Activated CD4-positive, alpha-beta memory T cell treated with anti-CD3 and anti-CD28 coated beads for 36 hours (primary cell): ENCODE measurements around the gene PLPP2. TPM values are rescaled to one million over a fixed set of nuclear protein-coding genes. Genes with fewer than 3 reads are reported as not detected.

Experiments used
- CTCF ChIA-PET: fragments of 350-600 bp; sonication (Branson Sonifier 250); formaldehyde crosslinking; loops from one replicate; lab custom pipeline; 2021; ENCODE audit warnings: antibody characterized with exemption, inconsistent platforms; lab: Charles Lee
- POLR2A ChIA-PET: fragments of 350-600 bp; sonication (Branson Sonifier 250); formaldehyde crosslinking; loops from one replicate; lab custom pipeline; 2021; ENCODE audit warnings: antibody characterized with exemption; lab: Charles Lee
- DNase-seq: peaks from one replicate; pipeline ENCODE4 v3.0.0-alpha.2; 2020
- H3K27ac Mint-ChIP-seq: one replicate; pipeline ENCODE4 v1.8.0; 2021; ENCODE audit warnings: mixed read lengths
- H3K27me3 Mint-ChIP-seq: one replicate; pipeline ENCODE4 v1.8.0; 2021; ENCODE audit warnings: mixed read lengths
- H3K36me3 Mint-ChIP-seq: one replicate; pipeline ENCODE4 v1.8.0; 2021; ENCODE audit warnings: mixed read lengths
- H3K4me1 Mint-ChIP-seq: one replicate; pipeline ENCODE4 v1.8.0; 2021; ENCODE audit warnings: low read depth, mixed read lengths
- H3K4me3 Mint-ChIP-seq: one replicate; pipeline ENCODE4 v1.8.0; 2021; ENCODE audit warnings: mild to moderate bottlenecking, mixed read lengths
- H3K9me3 Mint-ChIP-seq: one replicate; pipeline ENCODE4 v1.8.0; 2021; ENCODE audit warnings: mixed read lengths
- intact Hi-C: fragments of 100-400 bp; cut with micrococcal nuclease; formaldehyde crosslinking; loops from one replicate; pipeline ENCODE4 v1.15.1; 2023
- total RNA-seq, 2 experiments: library from RNA; stranded (reverse); gene quantifications; one replicate each; pipeline ENCODE4 v1.2.3, GENCODE V29; 2021

PLPP2 gene
- total RNA-seq, 2 experiments from 2014 or later, result 0.51 to 0.67 TPM

DNA sequence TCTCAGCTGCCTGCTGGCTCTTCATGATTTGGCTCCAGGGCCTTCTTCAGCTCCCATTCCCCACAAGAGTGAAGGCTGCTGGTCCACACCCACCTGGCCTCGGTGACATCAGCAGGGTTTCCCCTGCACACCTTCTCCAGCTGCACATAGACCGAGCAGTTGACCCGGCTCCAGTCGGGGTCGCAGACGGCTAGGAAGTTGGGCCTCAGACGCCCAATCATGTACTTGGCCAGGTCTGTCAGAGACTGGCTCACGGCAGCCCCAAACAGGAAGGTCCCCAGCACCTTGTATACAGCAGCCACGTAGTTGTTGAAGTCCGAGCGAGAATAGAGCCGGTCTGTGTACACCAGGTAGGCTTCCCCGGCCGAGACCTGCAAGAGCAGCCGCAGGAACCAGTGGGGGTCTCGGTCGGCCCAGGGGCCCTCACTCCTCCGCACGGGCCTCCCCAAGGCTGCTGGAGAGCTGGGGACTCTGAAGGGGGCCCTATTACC lies 3.8 kb downstream of the PLPP2 start:
- ChIA-PET POLR2A (no interaction called here), CTCF (no interaction called here)
- intact Hi-C loops, result no loop called here
- Mint-ChIP-seq H3K9me3 (no peaks in the 10 kb centered on the region), H3K27me3 (peaks cover 29% of the 10 kb centered on the region), H3K36me3 (no peaks in the 10 kb centered on the region), H3K4me3 (no peak overlapping the region), H3K4me1 (peaks cover 6% of the 10 kb centered on the region), H3K27ac (no peak overlapping the region)
- no peak for DNase-seq

GRCh38 chr19:283395-283794 lies 7.8 kb downstream of the PLPP2 start:
- H3K27ac Mint-ChIP-seq, result no peak overlapping the region
- H3K36me3 Mint-ChIP-seq, result no peaks in the 10 kb centered on the region
- H3K4me3 Mint-ChIP-seq, result no peak overlapping the region
- H3K9me3 Mint-ChIP-seq, result no peaks in the 10 kb centered on the region
- intact Hi-C loops, result no loop called here
- no peaks in the 10 kb centered on the region for H3K4me1 Mint-ChIP-seq
- ChIA-PET CTCF (no interaction called here), POLR2A (no interaction called here)
- no peak for DNase-seq
- peaks cover 15% of the 10 kb centered on the region for H3K27me3 Mint-ChIP-seq

DNA sequence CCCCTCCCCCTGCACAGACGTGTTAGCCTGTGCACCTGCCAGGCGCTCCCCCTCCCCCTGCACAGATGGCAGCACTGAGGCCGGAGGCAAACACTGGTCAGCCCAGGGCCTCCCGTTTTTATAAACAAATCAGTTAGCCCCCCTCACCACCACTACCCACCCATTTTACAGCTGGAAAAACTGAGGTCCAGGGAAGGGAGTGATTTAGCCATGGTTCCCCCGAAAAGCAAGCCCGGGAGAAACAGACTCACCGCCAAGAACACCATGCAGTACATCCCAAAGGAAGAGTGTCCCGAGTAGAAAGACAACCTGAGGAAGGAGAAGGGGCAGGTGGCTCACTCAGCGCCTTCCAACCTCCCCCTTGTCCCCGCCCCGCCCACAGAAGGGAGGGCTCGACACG lies 8.7 kb downstream of the PLPP2 start:
- Mint-ChIP-seq H3K36me3 (no peaks in the 10 kb centered on the region), H3K4me1 (no peaks in the 10 kb centered on the region), H3K27ac (no peak overlapping the region), H3K27me3 (peaks cover 18% of the 10 kb centered on the region), H3K9me3 (no peaks in the 10 kb centered on the region), H3K4me3 (no peak overlapping the region)
- intact Hi-C loops, result no loop called here
- ChIA-PET POLR2A (no interaction called here), CTCF (no interaction called here)
- DNase-seq, result no peak

- H3K27me3 Mint-ChIP-seq, result peaks cover 23% of the 10 kb centered on the region
- no peaks in the 10 kb centered on the region for H3K9me3 Mint-ChIP-seq
- CTCF ChIA-PET, result no interaction called here
- no peak overlapping the region for H3K4me3 Mint-ChIP-seq
- no peaks in the 10 kb centered on the region for H3K4me1 Mint-ChIP-seq
- no peaks in the 10 kb centered on the region for H3K36me3 Mint-ChIP-seq
- DNase-seq, result no peak
- no peak overlapping the region for H3K27ac Mint-ChIP-seq
- intact Hi-C loops, result no loop called here
- POLR2A ChIA-PET, result no interaction called here
These were observed 9.2 kb downstream of the PLPP2 start for GRCh38 chr19:281992-282391.

- Mint-ChIP-seq H3K27me3 (peaks cover 27% of the 10 kb centered on the region), H3K9me3 (no peaks in the 10 kb centered on the region), H3K27ac (no peak overlapping the region), H3K4me1 (no peaks in the 10 kb centered on the region), H3K36me3 (no peaks in the 10 kb centered on the region), H3K4me3 (no peak overlapping the region)
- no peak for DNase-seq
- ChIA-PET CTCF (no interaction called here), POLR2A (no interaction called here)
- intact Hi-C loops, result no loop called here
These were observed 9.9 kb downstream of the PLPP2 start for GRCh38 chr19:281156-281853.

DNA sequence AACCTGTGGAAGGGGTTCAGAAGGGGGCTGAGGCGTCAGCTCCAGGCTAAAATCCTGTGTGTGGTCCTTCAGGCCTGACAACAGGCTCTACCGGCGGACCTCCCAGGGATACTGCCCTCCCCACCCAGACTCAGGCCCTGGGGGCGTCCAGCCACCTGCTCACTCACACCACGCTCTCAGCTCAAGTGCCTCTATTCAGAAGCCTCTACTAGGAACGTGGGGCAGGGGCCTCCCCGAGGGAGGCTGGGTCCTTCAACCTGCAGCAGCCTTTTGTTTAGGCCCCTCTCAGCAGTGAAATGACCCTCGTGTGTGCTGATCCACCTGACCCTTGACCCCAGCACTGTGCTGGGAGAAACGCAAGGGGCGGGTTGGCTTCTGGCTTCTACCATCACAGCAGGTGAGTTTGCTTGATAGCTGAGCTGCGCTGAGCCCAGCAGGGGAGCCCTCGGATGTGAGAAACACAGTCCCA lies 10.6 kb downstream of the PLPP2 start:
- Mint-ChIP-seq H3K9me3 (no peaks in the 10 kb centered on the region), H3K4me1 (no peaks in the 10 kb centered on the region)

DNA sequence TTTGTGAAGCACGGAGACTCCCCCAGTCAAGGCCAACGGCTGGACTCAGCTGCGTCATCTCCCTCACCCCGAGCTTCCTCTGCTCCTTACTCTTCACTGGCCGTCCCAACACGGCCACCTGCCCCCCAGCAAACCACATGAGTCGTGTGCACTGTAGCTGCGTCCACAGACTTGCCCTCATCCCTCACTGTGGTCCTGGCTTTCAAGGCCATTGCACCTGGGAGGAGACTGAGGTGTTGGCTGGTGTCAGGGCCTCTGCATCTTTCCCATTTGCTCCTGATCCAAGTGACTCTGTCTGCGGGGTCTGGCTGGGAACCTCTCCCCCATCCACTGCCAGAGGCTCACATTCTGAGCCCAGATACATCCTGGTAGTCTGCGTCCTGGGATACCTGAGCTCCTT lies 11.5 kb downstream of the PLPP2 start:
- DNase-seq, result no peak
- intact Hi-C loops, result no loop called here
- Mint-ChIP-seq H3K27ac (no peak overlapping the region), H3K4me3 (no peak overlapping the region), H3K4me1 (no peaks in the 10 kb centered on the region), H3K36me3 (no peaks in the 10 kb centered on the region), H3K27me3 (peaks cover 36% of the 10 kb centered on the region), H3K9me3 (no peaks in the 10 kb centered on the region)
- POLR2A ChIA-PET, result no interaction called here
- CTCF ChIA-PET, result interaction anchor here (0.7 kb wide), 1 partner anchor 32 kb away, joined by 4 read pairs; no protein-coding TSS in a partner anchor

More for the DNA sequence above, 10.6 kb downstream of the PLPP2 start:
- intact Hi-C loops, result no loop called here
- Mint-ChIP-seq H3K36me3 (no peaks in the 10 kb centered on the region), H3K27me3 (peaks cover 31% of the 10 kb centered on the region), H3K27ac (no peak overlapping the region), H3K4me3 (no peak overlapping the region)
- DNase-seq, result no peak
- CTCF ChIA-PET, result no interaction called here
- POLR2A ChIA-PET, result no interaction called here

DNA sequence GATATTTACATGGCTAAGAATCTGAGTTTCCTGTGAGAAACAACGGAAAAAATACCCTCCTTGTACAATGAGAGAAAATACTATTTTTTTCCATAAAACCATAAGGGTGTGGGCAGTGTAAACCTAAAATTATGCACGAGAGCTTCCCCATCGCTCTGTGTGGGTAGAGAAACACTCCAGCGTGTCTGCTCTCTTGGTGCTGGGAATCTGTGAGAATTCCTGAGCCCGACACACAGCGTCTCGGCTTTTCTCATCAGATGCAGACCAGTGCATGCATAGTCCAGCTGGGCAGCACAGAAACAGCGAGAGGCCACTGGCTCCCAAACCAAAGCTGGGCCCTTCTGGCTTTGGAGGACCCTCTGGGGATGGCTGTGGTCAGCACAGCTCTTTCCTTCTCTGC lies 12.0 kb downstream of the PLPP2 start:
- ChIA-PET CTCF (interaction anchor here (0.7 kb wide), 1 partner anchor 32 kb away, joined by 4 read pairs; no protein-coding TSS in a partner anchor), POLR2A (no interaction called here)
- peaks cover 34% of the 10 kb centered on the region for H3K27me3 Mint-ChIP-seq
- H3K36me3 Mint-ChIP-seq, result no peaks in the 10 kb centered on the region
- H3K4me1 Mint-ChIP-seq, result no peaks in the 10 kb centered on the region
- DNase-seq, result no peak
- no peak overlapping the region for H3K4me3 Mint-ChIP-seq
- no peaks in the 10 kb centered on the region for H3K9me3 Mint-ChIP-seq
- H3K27ac Mint-ChIP-seq, result no peak overlapping the region
- intact Hi-C loops, result no loop called here

DNA sequence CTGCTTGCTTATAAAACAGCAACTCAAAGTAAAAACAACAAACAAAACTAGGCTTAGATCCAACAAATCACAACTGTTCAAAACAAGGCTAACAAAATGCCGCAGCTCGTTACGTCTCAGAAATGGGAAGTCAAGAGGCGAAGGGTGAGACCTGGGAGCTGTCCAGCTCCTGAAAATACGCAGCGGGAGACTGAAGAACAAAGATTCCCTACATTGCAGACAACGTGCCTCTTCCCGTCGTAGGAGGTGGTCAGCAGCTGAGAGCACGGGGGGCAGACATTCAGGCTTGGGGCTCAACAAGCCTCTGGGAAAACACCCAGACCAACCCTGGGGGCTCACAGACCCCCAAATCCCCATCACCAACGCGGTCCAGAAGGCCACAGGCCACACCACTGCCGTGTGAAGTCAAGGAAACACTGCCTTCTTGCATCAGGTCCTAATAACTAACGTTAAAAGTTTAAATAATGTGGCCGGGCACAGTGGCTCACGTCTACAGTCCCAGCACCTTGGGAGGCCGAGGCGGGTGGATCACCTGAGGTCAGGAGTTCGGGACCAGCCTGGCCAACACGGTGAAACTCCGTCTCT lies 13.5 kb downstream of the PLPP2 start:
- H3K27ac Mint-ChIP-seq, result no peak overlapping the region
- no peaks in the 10 kb centered on the region for H3K4me1 Mint-ChIP-seq
- ChIA-PET POLR2A (no interaction called here), CTCF (interaction anchor here (0.6 to 1.4 kb wide), 2 partner anchors 10 to 11 kb away, joined by 3 read pairs; no protein-coding TSS in a partner anchor)
- no peaks in the 10 kb centered on the region for H3K36me3 Mint-ChIP-seq
- intact Hi-C loops, result no loop called here
- H3K4me3 Mint-ChIP-seq, result no peak overlapping the region
- no peaks in the 10 kb centered on the region for H3K9me3 Mint-ChIP-seq
- DNase-seq, result no peak
- H3K27me3 Mint-ChIP-seq, result peaks cover 34% of the 10 kb centered on the region

GRCh38 chr19:277131-277530 lies 14.1 kb downstream of the PLPP2 start:
- no peak overlapping the region for H3K4me3 Mint-ChIP-seq
- no peaks in the 10 kb centered on the region for H3K9me3 Mint-ChIP-seq
- H3K4me1 Mint-ChIP-seq, result no peaks in the 10 kb centered on the region
- no peaks in the 10 kb centered on the region for H3K36me3 Mint-ChIP-seq
- CTCF ChIA-PET, result interaction anchor here (0.6 to 1.4 kb wide), 2 partner anchors 9 to 10 kb away, joined by 3 read pairs; no protein-coding TSS in a partner anchor
- intact Hi-C loops, result no loop called here
- no peak overlapping the region for H3K27ac Mint-ChIP-seq
- POLR2A ChIA-PET, result no interaction called here
- H3K27me3 Mint-ChIP-seq, result peaks cover 33% of the 10 kb centered on the region
- no peak for DNase-seq

DNA sequence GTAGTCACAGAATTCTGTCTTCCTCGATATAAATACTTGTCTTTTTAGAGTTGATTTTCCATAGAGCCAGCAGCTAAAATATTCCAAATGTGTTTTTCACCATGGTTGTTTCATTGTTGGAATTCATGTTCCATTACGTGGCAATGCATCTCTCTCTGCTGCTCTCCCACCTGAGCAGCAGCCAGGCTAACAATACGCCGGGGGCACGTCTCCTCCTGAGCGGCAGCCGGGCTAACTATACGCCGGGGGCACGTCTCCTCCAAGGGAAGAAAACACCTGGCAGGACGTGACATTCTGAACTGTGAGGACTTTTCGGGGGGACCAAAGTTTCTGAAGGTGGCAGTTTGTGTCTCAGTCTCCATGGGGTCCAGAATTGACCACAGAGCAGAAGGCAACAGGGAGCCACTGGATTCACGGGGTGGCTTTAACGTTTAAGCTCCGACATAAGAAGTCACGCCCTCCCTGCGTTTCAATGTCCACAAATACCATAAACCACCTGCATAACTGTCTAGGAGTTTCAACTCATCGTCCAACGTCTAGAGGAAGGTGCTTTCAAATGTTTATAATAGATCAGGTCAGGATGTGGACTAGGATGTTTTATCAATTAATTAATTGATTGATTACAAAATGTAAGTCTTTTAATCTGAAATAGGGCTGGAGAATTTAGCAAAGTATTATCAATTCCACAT lies 15.1 kb downstream of the PLPP2 start:
- DNase-seq, result no peak
- peaks cover 41% of the 10 kb centered on the region for H3K27me3 Mint-ChIP-seq
- no peak overlapping the region for H3K4me3 Mint-ChIP-seq
- intact Hi-C loops, result no loop called here
- no peaks in the 10 kb centered on the region for H3K36me3 Mint-ChIP-seq
- no peaks in the 10 kb centered on the region for H3K4me1 Mint-ChIP-seq
- no peaks in the 10 kb centered on the region for H3K9me3 Mint-ChIP-seq
- ChIA-PET POLR2A (no interaction called here), CTCF (interaction anchor here (1.4 kb wide), 1 partner anchor 8 kb away, joined by 3 read pairs; no protein-coding TSS in a partner anchor)
- no peak overlapping the region for H3K27ac Mint-ChIP-seq

DNA sequence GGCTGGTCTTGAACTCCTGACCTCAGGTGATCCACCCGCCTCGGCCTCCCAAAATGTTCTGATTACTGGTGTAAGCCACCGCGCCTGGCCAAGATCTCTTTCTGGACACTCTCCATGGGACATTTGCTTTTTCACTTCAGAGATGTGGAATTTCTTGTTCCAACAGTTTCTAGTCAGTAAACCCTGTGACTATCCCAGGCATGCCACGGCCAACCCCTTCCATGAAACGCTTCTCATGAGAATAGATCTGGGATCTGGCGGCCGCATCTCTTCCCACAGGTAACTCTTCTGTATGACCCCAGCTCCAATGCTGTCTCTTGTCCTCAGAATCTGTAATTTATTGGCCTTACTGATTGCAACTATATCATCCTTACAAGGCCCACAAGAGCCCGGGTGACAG lies 16.2 kb downstream of the PLPP2 start:
- CTCF ChIA-PET, result no interaction called here
- intact Hi-C loops, result no loop called here
- no peak for DNase-seq
- Mint-ChIP-seq H3K27ac (no peak overlapping the region), H3K36me3 (no peaks in the 10 kb centered on the region), H3K4me3 (no peak overlapping the region), H3K9me3 (no peaks in the 10 kb centered on the region), H3K27me3 (peaks cover 42% of the 10 kb centered on the region), H3K4me1 (no peaks in the 10 kb centered on the region)
- POLR2A ChIA-PET, result no interaction called here
